Suprapubic skin (tissue), 4 donors: ENCODE measurements around the gene WDR43.

Source experiments
- EP300 ChIP-seq: sonication (generic); formaldehyde crosslinking; IDR thresholded peaks from one replicate; pipeline ENCODE4 v1.6.1; 2017; ENCODE audit warnings: antibody characterized with exemption
- POLR2A ChIP-seq, 2 donors: fragments of 450-650 bp; IDR thresholded peaks; one replicate each; pipeline ENCODE4 v1.6.1; 2017; ENCODE audit warnings: antibody characterized with exemption in 2 of 2, mild to moderate bottlenecking in 2 of 2, moderate library complexity in 2 of 2
- POLR2AphosphoS5 ChIP-seq, 3 donors: sonication (generic); formaldehyde crosslinking; IDR thresholded peaks; one replicate each; pipeline ENCODE4 v1.6.1; 2017; ENCODE audit warnings: antibody characterized with exemption in 3 of 3
- TF ChIP-seq, protein P1 (sequence below), 2 donors: fragments of 200-600 bp in 1 of 2; fragments of 450-650 bp in 1 of 2; sonication (generic) in 1 of 2; IDR thresholded peaks; one replicate each; pipeline ENCODE4 v1.5.1; 2016 to 2019; ENCODE audit warnings: antibody characterized with exemption in 2 of 2, mild to moderate bottlenecking in 1 of 2, moderate library complexity in 1 of 2

DNA sequence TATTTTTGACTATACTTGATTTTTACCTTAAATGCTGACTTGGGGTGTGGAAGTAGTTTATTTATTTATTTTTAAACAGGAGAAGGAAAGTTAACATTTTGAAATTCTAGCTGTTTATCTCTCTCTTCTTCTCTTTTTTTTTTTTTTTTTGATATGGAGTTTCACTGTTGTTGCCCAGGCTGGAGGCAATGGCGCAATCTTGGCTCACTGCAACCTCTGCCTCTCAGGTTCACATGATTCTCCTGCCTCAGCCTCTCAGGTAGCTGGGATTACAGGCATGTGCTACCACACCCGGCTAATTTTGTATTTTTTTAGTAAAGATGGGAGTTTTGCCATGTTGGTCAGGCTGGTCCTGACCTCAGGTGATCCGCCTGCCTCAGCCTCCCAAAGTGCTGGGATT is 11.1 kb downstream of the WDR43 start:
- TF ChIP-seq, protein P1, sequence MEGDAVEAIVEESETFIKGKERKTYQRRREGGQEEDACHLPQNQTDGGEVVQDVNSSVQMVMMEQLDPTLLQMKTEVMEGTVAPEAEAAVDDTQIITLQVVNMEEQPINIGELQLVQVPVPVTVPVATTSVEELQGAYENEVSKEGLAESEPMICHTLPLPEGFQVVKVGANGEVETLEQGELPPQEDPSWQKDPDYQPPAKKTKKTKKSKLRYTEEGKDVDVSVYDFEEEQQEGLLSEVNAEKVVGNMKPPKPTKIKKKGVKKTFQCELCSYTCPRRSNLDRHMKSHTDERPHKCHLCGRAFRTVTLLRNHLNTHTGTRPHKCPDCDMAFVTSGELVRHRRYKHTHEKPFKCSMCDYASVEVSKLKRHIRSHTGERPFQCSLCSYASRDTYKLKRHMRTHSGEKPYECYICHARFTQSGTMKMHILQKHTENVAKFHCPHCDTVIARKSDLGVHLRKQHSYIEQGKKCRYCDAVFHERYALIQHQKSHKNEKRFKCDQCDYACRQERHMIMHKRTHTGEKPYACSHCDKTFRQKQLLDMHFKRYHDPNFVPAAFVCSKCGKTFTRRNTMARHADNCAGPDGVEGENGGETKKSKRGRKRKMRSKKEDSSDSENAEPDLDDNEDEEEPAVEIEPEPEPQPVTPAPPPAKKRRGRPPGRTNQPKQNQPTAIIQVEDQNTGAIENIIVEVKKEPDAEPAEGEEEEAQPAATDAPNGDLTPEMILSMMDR (IDR thresholded peaks at IDR 0.05), result no peak
- TF ChIP-seq EP300 (no peak), POLR2A (IDR thresholded peaks at IDR 0.05) (no peak), POLR2AphosphoS5 (IDR thresholded peaks at IDR 0.05) (no peak)
